HK-2 (cell line): ENCODE data around the gene P2RX1.
"Not testable (repeated sequence)": the region's sequence is repeated elsewhere in the genome, so short reads cannot be mapped to it uniquely, and the experiment has no call there.

Source experiments
- DNase-seq: peaks from one replicate; pipeline ENCODE4 v3.0.0-alpha.2; 2018; ENCODE audit not compliant: unreplicated experiment

The P2RX1 gene

DNA sequence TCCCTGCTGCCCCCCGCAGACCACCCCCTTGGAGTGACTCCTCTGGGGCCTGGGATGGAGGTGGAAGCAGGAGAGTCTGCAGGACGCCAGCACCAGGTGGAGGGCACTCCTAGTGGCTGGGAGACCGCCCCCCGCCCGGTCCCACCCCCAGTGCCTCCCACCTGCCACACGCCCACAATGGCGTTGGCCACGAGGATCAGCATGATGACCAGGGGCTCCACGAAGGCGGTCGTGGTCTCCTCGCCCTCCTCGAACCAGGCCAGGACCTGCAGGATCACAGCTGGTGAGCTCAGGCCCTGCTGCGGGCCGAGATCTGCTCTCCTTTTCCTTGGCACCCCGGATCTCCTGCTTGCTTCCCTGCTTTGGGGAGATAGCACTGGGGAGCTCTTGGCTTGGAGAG lies 35.2 kb upstream of the P2RX1 start:
- no peak for DNase-seq

DNA sequence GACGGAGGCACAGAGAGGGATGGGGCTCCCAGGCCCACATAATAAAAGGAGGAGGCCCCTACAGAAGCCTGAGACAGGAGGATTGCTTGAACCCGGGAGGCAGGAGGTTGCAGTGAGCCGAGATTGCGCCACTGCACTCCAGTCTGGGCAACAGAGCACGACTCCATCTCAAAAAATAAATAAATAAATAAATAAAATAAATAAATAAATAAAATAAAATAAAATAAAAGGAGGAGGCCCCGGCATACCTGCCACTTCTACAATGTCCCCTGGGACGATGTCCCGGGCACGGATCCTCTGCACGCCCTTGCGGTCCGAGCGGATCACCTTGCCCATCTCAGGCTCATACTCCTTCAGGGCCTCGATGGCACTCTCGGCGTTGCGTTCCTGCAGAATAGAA lies 34.7 kb upstream of the P2RX1 start:
- DNase-seq, result no peak

DNA sequence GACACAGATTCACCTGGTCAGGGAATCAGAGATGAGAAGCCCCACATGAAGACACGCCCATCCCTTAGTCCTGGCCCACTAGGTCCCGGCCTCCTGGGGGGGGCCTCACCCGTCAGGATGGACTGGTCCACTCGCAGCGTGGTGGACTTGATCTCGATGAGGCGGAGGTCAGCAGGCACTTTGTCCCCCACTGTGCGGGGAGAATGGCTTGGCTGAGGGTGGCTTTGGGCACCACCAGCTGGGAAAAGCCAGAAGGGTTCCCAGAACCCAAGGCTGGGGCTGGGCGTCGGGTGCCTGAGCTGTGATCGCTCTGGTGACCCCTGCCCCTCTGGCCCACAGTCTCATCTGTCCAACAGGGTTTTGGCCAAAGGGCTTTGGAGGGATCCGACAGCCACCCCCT lies 34.3 kb upstream of the P2RX1 start:
- no peak for DNase-seq

DNA sequence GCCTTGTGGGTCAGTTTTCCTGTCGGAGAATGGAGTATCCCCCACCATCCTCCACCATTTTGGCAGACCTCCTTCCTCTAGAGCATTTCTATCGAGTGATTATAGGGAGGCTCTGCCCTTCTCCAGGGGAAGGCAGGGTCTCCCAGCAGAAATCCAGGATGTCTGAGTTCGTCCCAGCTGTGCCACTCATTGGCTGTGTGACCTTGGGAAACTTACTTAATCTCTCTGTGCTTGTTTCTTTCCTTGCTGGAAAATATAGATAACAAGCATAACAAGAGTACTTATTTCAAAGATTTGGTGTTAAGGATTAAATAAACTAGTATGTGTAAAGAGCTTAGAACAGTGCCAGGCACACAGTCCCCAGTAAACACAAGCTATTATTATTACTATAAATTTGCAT lies 33.2 kb upstream of the P2RX1 start:
- no peak for DNase-seq

DNA sequence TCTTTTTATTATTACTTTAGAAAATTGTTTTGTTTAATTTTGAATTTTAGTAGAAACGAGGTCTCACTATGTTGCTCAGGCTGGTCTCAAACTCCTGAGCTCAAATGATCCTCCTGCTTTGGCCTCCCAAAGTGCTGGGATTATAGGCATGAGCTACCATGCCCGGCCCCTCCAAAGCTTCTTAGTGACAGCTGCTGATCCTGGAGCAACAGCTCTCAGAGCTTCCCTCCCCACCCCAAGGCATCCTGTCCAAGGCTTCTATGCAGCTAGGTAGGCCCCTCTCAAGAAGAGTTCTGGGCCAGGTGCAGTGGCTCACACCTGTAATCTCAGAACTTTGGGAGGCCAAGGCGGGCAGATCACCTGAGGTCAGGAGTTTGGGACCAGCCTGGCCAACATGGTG lies 32.3 kb upstream of the P2RX1 start:
- DNase-seq, result not testable (repeated sequence)

DNA sequence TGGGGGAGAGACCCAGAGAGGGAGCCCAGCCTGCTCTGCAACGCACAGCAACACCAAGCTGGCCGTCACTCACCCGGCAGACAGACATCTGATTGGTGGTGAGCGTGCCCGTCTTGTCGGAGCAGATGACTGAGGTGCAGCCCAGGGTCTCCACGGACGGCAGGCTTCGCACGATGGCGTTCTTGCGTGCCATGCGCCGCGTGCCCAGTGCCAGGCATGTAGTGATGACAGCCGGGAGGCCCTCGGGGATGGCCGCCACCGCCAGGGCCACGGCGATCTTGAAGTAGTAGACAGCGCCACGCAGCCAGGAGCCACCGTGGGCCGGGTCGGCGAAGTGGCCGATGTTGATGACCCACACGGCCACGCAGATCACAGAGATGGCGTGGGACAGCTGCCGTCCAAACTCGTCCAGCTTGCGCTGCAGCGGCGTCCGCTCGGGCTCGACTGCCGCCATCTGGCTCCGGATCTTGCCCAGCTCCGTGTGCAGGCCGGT lies 31.1 kb upstream of the P2RX1 start:
- no peak for DNase-seq

DNA sequence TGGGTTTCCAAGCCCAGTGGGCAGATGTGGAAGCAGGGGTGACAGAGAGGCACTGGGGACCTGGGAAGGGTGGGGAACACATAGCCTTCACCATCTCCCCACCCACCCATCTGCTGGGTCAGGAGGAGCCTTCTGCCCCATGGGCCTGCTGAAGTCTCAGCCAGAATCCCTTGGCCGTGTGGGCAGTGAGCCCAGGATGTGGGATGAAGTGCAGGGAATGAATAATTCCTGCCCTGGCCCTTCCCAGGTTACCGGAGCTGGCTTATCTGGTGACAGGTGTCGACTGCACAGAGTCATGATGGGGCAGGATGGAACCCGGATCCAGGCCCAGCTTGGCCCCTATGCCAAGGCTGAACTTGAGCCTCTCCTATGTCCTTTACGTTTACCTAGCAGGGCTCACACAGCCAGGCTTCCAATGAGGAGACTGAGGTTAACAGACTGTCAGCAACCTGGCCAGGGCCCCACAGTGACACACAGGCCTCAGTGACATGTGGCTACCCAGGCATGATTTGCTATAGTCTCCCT lies 30.5 kb upstream of the P2RX1 start:
- no peak for DNase-seq

DNA sequence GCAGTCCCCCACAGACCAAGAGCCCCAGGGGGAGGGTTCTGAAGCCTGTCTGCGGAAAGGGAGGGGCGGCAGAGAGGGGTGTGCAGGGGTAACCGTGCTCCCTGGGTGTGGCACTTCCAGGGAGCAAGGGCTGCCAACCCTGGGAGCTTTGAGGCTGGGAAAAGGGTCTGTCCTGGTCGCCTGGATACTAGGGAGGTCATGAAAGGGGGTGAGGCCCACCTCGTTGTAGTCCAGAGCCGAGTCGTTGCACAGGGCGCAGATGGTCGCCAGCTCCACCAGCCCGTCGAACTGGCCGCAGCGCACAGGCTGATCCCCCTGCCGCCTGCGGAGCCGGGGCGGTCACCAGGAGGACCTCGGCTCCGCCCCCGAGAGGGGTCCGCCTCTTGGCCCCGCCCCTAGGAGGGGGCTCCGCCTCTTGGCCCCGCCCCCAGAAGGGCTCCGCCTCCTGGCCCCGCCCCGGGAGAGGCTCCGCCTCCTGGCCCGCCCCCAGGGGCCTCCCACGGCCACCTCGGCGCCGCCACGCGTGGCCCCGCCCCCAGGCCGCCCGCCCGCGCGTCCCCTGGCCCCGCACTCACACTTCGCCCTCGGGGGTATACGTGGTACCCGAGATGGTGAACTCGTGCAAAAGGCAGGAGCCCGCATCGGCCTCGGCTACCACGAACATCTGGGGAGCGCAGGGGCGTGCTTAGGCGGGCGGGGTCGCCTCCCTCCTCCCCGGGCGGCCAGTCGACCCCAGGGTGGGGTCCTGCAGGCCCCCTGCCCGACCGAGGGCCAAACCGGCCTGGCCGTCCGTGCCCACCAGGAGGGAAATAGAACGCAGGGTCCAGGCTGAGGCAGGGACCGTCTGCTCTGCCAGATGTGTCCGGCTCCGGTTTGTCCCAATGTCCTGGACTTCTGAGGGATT lies 28.5 kb upstream of the P2RX1 start:
- no peak for DNase-seq

DNA sequence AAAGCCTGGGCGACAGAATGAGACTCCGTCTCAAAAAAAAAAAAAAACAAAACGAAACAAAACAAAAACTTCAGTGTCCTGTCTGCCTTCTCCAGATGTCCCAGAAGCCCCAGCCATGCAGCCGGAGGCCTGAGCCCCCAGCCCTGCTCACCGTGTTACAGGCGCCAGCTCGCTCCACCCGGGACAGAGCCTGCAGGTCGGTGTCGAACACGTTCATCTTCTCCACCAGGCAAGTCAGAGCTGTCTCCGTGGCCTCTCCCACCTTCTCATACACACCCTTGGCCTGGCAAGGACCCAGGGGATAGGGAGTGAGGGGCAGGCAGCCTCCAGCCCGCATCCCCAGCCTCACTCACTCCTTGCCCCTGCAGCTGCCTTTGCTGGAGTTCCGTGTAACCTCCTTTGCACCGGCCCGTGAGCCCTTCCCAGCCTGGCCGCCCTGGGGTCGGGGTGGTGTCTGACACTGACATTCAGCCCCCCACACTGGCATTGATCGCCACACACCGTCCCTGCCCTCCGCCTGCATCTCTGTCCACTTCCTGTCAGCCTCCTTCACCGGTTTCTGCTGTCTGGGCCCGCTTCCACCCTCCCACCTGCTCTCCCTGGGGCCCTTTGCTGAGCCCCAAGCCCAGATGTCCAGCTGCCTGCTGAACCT lies 27.1 kb upstream of the P2RX1 start:
- no peak for DNase-seq

DNA sequence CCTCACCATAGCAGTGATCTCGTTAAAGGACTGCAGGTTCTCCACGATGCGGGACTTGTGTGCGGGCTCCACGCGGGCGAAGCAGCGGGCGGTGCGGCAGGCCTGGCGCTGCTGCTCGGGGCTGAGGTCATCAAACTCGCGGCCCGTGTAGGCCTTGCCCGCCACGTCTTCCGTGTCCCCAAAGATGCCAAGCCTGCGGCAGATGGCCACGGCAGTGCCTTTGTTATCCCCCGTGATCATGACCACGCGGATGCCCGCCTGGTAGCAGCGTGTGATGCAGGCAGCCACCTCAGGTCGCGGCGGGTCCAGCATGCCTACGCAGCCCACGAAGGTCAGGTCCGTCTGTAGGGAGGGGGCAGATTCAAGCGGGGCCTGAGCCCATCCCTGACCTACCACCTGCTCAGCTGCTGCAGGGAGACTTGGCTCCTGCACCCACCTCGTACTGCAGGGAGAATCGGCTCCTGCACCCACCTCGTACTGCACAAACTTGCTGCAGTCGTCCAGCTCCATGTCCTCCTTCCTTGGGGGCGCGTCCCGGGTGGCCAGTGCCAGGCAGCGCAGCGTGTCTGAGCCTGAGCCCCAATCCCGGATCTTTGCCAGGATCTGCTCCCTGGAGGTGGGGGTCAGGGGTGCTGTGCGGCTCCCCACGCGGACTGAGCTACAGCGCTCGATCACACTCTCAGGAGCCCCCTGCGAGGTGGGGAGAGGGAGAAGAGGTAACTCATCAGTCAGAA lies 24.9 kb upstream of the P2RX1 start:
- no peak for DNase-seq

DNA sequence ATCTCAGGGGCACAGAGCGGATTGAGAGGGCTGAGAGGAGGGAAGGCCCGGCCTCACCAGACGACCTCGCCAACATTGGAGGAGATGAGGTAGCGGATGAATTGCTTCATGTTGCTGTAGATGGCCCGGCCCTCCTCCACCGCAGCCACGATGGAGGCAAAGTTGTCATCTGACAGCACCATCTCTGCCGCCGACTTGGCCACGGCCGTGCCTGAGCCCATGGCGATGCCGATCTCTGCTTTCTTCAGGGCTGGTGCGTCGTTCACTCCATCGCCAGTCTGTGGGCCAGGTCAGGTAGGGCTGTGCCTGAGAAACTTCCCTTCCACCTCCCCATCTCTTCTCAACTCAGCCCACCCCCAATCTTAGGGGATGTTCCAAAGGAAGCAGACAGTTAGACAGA lies 21.1 kb upstream of the P2RX1 start:
- no peak for DNase-seq

DNA sequence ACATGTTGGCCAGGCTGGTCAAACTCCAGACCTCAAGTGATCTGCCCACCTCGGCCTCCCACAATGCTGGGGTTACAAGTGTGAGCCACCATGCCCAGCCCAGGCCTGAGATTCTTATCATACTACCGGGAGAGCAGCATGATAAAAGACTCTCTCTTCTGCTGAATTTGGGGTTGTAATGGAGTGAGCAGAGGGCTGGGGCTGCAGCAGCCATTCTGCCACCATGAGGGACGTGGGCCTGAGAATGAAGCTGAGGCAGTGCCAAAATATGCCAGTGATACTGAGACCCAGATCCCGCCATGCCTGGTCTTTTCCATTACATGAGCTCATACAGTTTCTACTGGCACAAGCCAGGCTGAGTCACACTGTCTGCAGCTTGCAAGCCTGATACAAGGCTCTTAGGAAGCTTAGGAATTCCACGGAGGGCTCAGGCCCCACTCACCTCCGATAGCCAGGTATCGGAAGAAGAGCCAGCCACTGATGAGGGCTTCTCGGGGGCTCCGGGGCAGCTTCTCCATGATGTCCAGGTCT lies 19.6 kb upstream of the P2RX1 start:
- DNase-seq, result no peak

DNA sequence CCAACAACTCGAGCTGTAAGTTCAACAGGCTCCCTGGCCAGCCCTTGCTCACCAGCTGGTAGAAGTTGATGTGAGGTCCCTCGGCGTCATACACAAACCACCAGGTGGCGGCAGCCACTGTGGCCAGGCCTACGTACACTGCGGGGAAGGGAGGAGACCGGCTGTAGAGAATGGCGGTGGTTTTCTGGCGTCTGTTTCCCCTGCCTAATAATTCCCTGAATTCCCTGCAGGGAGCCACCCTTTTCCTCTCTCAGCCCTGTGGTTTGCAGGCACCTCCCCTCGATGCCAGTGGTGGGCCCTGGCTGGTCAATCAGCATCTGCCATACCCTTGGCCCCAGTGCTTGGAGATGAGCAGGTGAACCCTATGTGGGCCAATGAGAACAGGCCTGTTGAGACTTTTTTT lies 18.9 kb upstream of the P2RX1 start:
- peak; percentile 25 for DNase-seq

DNA sequence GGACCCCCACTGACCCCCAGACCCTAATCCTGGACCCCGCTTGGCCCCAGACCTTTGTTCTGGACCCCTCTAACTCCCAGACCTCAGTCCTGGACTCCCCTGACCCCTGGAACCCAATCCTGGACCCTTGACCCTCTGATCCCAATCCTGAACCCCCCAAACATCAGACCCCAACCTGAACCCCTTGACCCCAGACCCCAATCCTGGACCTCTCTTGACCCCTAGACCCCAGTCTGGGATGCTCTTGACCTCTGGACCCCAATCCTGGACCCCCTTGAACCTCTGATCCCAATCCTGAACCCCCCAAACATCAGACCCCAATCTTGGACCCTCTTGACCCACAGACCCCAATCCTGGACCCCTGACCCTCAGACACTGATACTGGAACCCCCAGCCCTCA lies 13.5 kb upstream of the P2RX1 start:
- DNase-seq, result no peak

DNA sequence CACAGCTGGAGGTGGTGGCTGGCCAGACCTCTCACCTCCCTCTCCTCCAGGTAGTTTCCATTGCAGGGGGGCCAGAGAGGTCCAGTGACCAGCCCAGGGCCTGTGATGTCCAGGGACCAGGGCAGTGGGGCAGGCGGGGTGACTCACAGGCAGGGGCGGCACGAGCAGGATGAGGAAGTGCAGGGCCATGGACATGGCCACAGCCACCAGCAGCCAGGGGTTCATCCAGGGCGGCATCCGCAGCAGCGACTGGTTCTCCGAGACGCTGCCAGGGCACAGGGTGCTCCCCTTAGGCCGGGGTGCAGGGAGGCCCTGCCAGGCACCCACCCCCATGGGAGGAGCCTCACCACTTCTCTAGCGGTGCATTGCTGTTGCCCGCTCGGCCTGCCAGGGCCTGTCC lies 12.9 kb upstream of the P2RX1 start:
- DNase-seq, result no peak

DNA sequence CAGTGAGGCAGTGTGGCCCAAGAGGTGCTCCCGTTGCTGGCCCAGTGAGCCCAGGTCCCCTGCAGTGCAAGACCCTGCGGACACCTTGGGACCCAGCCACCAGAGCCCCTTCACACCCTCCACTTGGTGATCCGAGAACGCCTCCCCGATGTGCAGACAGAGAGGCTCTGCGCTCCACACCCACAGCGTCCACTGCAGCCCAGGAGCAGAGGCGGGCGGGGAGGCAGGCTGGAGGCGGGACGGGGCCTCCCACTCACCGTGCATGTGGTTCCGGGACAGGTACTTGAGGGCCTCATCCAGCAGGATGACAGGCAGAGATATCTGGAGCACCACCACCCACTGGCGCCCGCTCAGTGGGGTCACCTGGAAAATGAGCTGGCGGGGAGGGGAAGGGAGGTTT lies 12.1 kb upstream of the P2RX1 start:
- DNase-seq, result no peak

DNA sequence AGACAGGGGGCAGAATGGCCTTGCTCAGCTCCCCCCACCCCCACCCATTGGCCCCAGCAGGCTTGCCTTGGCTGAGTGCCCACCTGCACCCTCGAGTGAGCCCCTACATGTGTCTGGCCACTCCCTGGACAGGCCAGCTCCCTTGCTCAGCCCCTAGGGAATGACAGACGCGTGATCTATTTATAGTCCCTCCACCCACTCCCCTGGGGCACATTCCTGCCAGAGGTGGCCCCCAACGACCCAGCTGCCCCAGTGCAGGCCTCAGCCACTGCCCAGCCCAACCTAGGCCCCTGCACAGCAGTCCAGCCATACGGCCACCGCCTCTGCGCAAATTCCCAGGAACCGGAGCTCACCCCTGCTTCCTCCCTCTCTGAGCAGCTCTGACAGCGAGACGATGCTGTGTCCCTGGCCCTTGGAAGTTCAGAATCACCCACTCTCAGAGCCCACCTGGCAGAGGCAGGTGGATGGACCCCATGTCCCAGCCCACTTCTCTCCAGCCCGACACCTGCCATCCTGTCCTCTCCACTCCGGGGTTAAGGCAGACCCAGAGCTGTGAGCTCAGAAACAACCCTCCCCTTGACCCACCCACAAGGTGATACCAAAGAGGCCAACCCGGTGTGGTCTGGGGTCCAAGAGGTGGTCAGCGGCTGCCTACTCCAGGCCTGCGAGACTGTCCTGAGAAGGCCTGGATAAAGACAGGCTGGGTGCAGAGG lies 11.5 kb upstream of the P2RX1 start:
- DNase-seq, result no peak

DNA sequence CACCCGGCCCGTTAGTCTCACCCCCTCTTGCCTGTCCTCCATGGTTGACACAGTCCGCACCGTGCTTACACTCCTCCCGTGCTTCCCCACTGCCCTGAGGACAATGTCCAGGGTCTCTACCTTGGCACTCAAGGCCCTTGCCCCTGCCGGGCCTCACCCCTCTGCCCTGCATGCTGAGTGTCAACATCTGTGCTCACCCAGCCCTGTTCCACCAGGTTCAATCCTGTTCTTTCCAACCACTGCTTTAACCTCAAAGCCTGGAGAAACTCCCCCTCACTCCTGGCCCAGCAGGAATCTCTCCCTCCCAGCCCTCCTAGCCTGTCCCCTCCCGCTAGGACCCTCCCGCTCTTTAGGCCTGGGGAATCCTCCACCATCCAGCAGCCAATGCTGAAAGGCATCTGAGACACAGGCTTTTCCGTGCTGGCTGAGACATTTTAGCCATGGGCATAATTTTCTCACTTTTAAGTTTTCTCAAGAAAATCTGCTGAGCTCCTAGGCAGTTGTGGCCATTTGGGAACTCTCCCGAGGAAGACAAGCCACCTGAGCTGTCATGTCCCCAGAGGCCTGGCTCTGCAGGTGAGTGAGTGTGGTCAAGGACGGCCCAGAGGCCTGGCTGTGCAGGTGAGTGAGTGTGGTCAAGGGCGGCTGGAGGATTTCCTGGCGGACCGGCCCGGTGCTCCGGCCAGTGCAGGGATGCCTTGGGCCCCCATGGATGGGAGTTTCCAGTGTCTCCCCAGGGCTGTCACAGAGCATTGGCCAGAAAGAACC lies 10.8 kb upstream of the P2RX1 start:
- DNase-seq, result no peak

DNA sequence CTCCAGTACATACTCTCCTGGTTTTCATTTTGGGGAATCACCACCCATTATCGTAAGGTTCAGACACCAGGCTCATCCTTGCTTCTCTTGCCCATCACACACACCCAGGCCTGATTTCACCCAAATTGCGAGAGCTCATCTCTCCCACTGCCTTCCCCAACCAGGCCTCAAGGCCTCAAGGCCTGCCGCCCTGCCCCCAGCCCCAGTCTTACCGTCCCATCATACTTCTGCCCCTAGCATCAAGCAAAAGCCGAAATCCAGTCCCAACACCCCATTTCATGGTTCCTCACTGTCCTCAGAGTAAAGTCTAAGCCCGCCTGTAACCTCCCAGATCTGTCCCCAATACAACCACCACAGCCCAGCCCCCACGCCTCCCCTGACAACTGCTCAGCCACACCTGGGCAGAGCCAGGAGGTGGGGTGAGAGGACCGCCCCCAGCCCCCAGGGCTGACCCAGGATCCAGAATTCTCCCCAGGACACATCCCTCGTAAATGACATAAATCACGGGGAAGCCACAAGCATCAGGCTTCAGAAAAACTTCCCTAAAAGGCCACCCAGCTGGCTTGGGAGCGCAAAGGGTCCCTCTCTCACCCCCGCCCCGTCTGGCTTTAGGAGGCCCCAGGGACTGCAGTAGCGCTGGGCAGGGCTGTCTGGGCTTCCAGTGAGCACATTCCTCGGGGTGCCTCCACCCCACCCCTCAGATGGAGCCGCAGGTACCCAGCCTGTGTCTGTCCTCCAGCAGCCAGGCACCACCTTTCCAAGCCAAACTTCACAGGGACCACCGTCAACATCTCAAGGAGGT lies 9.6 kb upstream of the P2RX1 start:
- no peak for DNase-seq
